Osteocyte (in vitro differentiated cells): ENCODE results near the gene RSPH6A. TPM values are rescaled to one million over a fixed set of nuclear protein-coding genes. Genes with fewer than 3 reads are reported as not detected.

Source experiments
- DNase-seq: peaks from one replicate; pipeline ENCODE4 v3.0.0; 2021; ENCODE audit warnings: mixed read lengths; ENCODE audit not compliant: unreplicated experiment; ENCODE audit errors: extremely low spot score
- H3K27ac Mint-ChIP-seq: one replicate; pipeline ENCODE4 v1.8.0; 2021; ENCODE audit warnings: mild to moderate bottlenecking, mixed read lengths; ENCODE audit not compliant: unreplicated experiment
- H3K27me3 Mint-ChIP-seq: one replicate; pipeline ENCODE4 v1.8.0; 2021; ENCODE audit warnings: mixed read lengths; ENCODE audit not compliant: unreplicated experiment
- H3K36me3 Mint-ChIP-seq: one replicate; pipeline ENCODE4 v1.8.0; 2021; ENCODE audit warnings: mixed read lengths; ENCODE audit not compliant: unreplicated experiment
- H3K4me1 Mint-ChIP-seq: one replicate; pipeline ENCODE4 v1.8.0; 2021; ENCODE audit warnings: mixed read lengths; ENCODE audit not compliant: unreplicated experiment
- H3K4me3 Mint-ChIP-seq: one replicate; pipeline ENCODE4 v1.8.0; 2021; ENCODE audit warnings: mild to moderate bottlenecking, moderate library complexity, mixed read lengths; ENCODE audit not compliant: unreplicated experiment
- H3K9me3 Mint-ChIP-seq: one replicate; pipeline ENCODE4 v1.8.0; 2021; ENCODE audit warnings: mixed read lengths; ENCODE audit not compliant: unreplicated experiment
- CTCF ChIP-seq: fragments of 200-600 bp; sonication (generic); IDR thresholded peaks from 2 replicates; pipeline ENCODE4 v1.5.0; 2021; ENCODE audit warnings: antibody characterized with exemption, mild to moderate bottlenecking, moderate library complexity
- total RNA-seq: library from RNA; stranded (reverse); gene quantifications from 2 replicates; pipeline ENCODE4 v1.2.1, GENCODE V29; 2021

The RSPH6A gene
- total RNA-seq, 1 donor from 2014 or later, result 0.30 TPM

- Mint-ChIP-seq H3K4me3 (no peak overlapping the region), H3K27ac (peak overlapping the region; percentile 44), H3K9me3 (no peaks in the 10 kb centered on the region), H3K27me3 (no peaks in the 10 kb centered on the region), H3K4me1 (peaks cover 23% of the 10 kb centered on the region), H3K36me3 (peaks cover 53% of the 10 kb centered on the region)
- DNase-seq, result no peak
- TF ChIP-seq CTCF, result no peak
These were observed 11.1 kb upstream of the RSPH6A start for GRCh38 chr19:45825917-45826893.

GRCh38 chr19:45825263-45825605, 10.1 kb upstream of the RSPH6A start:
- H3K36me3 Mint-ChIP-seq, result peaks cover 47% of the 10 kb centered on the region

GRCh38 chr19:45824531-45825262, 9.6 kb upstream of the RSPH6A start:
- TF ChIP-seq CTCF, result no peak
- no peaks in the 10 kb centered on the region for H3K9me3 Mint-ChIP-seq
- no peak overlapping the region for H3K27ac Mint-ChIP-seq
- peak; percentile 83 for DNase-seq
- no peak overlapping the region for H3K4me3 Mint-ChIP-seq
- peaks cover 42% of the 10 kb centered on the region for H3K36me3 Mint-ChIP-seq
- H3K4me1 Mint-ChIP-seq, result peaks cover 23% of the 10 kb centered on the region
- no peaks in the 10 kb centered on the region for H3K27me3 Mint-ChIP-seq

More at GRCh38 chr19:45825263-45825605, 10.1 kb upstream of the RSPH6A start:
- no peak for TF ChIP-seq CTCF
- no peak for DNase-seq
- no peaks in the 10 kb centered on the region for H3K9me3 Mint-ChIP-seq
- no peak overlapping the region for H3K4me3 Mint-ChIP-seq
- H3K27me3 Mint-ChIP-seq, result no peaks in the 10 kb centered on the region
- no peak overlapping the region for H3K27ac Mint-ChIP-seq
- peaks cover 23% of the 10 kb centered on the region for H3K4me1 Mint-ChIP-seq

- H3K27ac Mint-ChIP-seq, result no peak overlapping the region
- no peak overlapping the region for H3K4me3 Mint-ChIP-seq
- peaks cover 37% of the 10 kb centered on the region for H3K36me3 Mint-ChIP-seq
- peaks cover 23% of the 10 kb centered on the region for H3K4me1 Mint-ChIP-seq
- no peaks in the 10 kb centered on the region for H3K9me3 Mint-ChIP-seq
- TF ChIP-seq CTCF, result no peak
- DNase-seq, result no peak
- H3K27me3 Mint-ChIP-seq, result no peaks in the 10 kb centered on the region
These were observed 8.9 kb upstream of the RSPH6A start for GRCh38 chr19:45824041-45824471.

- TF ChIP-seq CTCF, result no peak
- Mint-ChIP-seq H3K4me1 (peaks cover 18% of the 10 kb centered on the region), H3K9me3 (no peaks in the 10 kb centered on the region), H3K27ac (no peak overlapping the region), H3K36me3 (peaks cover 28% of the 10 kb centered on the region), H3K27me3 (no peaks in the 10 kb centered on the region), H3K4me3 (no peak overlapping the region)
- no peak for DNase-seq
These were observed 8.1 kb upstream of the RSPH6A start for GRCh38 chr19:45823182-45823581.
